Right ventricle myocardium superior (tissue), 1 donor: Measurements from ENCODE around the gene RNF213. TPM values are rescaled to one million over a fixed set of nuclear protein-coding genes. Genes with fewer than 3 reads are reported as not detected.

Experiments used
- ATAC-seq: fragments of 200-7000 bp; cut with Tn5 transposase; one replicate; pipeline ENCODE4 v1.9.1; 2020; ENCODE audit warnings: mild to moderate bottlenecking; ENCODE audit not compliant: poor library complexity
- DNase-seq: peaks from one replicate; pipeline ENCODE4 v3.0.0-alpha.2; 2020
- intact Hi-C: fragments of 100-400 bp; cut with DNase I; formaldehyde crosslinking; loops from one replicate; pipeline ENCODE4 v1.11.2; 2022
- total RNA-seq: library from RNA; stranded (reverse); fragmentation: NEBNext Ultra II Directional; extraction: Animal tissue kit (Norgen Biotek cat#: 25700); gene quantifications from one replicate; pipeline ENCODE4 v1.2.1, GENCODE V29; 2021
- donor health status: DM: no; HTN: yes; CAD: no; lungs with severe emphysema.

The RNF213 gene
- total RNA-seq, 1 donor from 2014 or later: 29.9 TPM

GRCh38 chr17:80414508-80414802 is 153.8 kb downstream of the RNF213 start:
- intact Hi-C loops: no loop called here
- no peak for DNase-seq
- ATAC-seq: no peak

GRCh38 chr17:80414803-80415625 is 154.4 kb downstream of the RNF213 start, which contains the start of gene ENDOV:
Gene ENDOV, plus strand, starts transcription at chr17:80415167. Its CDS starts 28 bp downstream, at chr17:80415195.
- DNase-seq (peak; percentile 97), ATAC-seq (peak; percentile 99)
- intact Hi-C loops: no loop called here

GRCh38 chr17:80415626-80416137 is 155.0 kb downstream of the RNF213 start:
- intact Hi-C loops: no loop called here
- ATAC-seq (no peak), DNase-seq (no peak)

- no peak for DNase-seq
- no peak for ATAC-seq
- intact Hi-C loops: no loop called here
These were observed 155.7 kb downstream of the RNF213 start for GRCh38 chr17:80416260-80416939.

- DNase-seq: no peak
- ATAC-seq: no peak
- intact Hi-C loops: no loop called here
These were observed 156.3 kb downstream of the RNF213 start for GRCh38 chr17:80416940-80417293.

GRCh38 chr17:80418589-80418988 is 157.9 kb downstream of the RNF213 start:
- DNase-seq (no peak), ATAC-seq (no peak)
- intact Hi-C loops: no loop called here

- no peak for DNase-seq
- intact Hi-C loops: no loop called here
- no peak for ATAC-seq
These were observed 158.6 kb downstream of the RNF213 start for GRCh38 chr17:80419255-80419654.

- intact Hi-C loops: no loop called here
These were observed 160.9 kb downstream of the RNF213 start for GRCh38 chr17:80421381-80422090.

GRCh38 chr17:80422276-80422675 is 161.6 kb downstream of the RNF213 start:
- no peak for ATAC-seq

More at GRCh38 chr17:80421381-80422090, 160.9 kb downstream of the RNF213 start:
- ATAC-seq (no peak), DNase-seq (no peak)

GRCh38 chr17:80422981-80423380 is 162.3 kb downstream of the RNF213 start:
- ATAC-seq (peak; percentile 61), DNase-seq (peak; percentile 68)
- intact Hi-C loops: no loop called here

More at GRCh38 chr17:80422276-80422675, 161.6 kb downstream of the RNF213 start:
- DNase-seq: no peak
- intact Hi-C loops: no loop called here

- no peak for ATAC-seq
- intact Hi-C loops: no loop called here
- no peak for DNase-seq
These were observed 163.0 kb downstream of the RNF213 start for GRCh38 chr17:80423536-80424225.

- DNase-seq (no peak), ATAC-seq (no peak)
- intact Hi-C loops: no loop called here
These were observed 163.6 kb downstream of the RNF213 start for GRCh38 chr17:80424261-80424660.

- ATAC-seq: no peak
- no peak for DNase-seq
- intact Hi-C loops: loop anchor here (5.0 kb wide), 1 partner anchor 557 kb away; no protein-coding TSS in a partner anchor
These were observed 164.5 kb downstream of the RNF213 start for GRCh38 chr17:80424878-80425765.

GRCh38 chr17:80425835-80426426 is 165.3 kb downstream of the RNF213 start:
- intact Hi-C loops: loop anchor here (5.0 kb wide), 1 partner anchor 556 kb away; no protein-coding TSS in a partner anchor
- DNase-seq (no peak), ATAC-seq (no peak)

- peak; percentile 84 for DNase-seq
- intact Hi-C loops: loop anchor here (5.0 kb wide), 1 partner anchor 556 kb away; no protein-coding TSS in a partner anchor
- ATAC-seq: peak; percentile 86
These were observed 166.1 kb downstream of the RNF213 start for GRCh38 chr17:80426671-80427326.

GRCh38 chr17:80427366-80428282 is 167.0 kb downstream of the RNF213 start:
- ATAC-seq (no peak), DNase-seq (peak; percentile 32)
- intact Hi-C loops: loop anchor here (5.0 kb wide), 1 partner anchor 555 kb away; no protein-coding TSS in a partner anchor
